DOHH2 (cell line): Measurements from ENCODE around the gene SGPL1.

ENCODE experiments used
- EZH2phosphoT487 ChIP-seq: fragments of 200-600 bp; sonication (generic); IDR thresholded peaks from 2 replicates; pipeline ENCODE4 v1.6.1; 2017; ENCODE audit warnings: borderline replicate concordance, mild to moderate bottlenecking, antibody characterized with exemption, low read length, moderate library complexity, mixed read lengths
- TF ChIP-seq, protein P1 (sequence below): fragments of 200-600 bp; sonication (generic); IDR thresholded peaks from one replicate; pipeline ENCODE4 v1.5.1; 2014; ENCODE audit warnings: antibody characterized with exemption, mild to moderate bottlenecking, low read depth, low read length; ENCODE audit not compliant: poor library complexity, severe bottlenecking

DNA sequence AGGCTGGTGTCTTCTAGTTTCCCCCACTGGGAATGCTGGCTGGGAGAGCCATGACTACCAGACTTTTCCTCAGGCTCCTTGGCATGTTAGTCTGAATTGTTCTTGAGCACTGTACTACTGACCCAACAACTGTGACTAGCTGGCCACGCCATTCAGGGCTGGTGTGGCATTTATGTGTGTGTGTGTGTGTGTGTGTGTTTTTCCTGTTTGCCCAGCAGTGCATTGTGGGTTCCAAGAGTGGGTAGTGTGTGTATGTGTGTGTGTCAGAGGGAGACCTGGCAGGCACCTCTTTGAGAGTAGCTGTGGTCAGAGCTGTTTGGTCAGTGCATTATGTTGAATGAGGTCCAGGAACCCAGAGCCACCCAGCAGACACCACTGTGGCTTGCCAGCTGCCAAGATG lies 63.5 kb downstream of the SGPL1 start:
- TF ChIP-seq, protein P1, sequence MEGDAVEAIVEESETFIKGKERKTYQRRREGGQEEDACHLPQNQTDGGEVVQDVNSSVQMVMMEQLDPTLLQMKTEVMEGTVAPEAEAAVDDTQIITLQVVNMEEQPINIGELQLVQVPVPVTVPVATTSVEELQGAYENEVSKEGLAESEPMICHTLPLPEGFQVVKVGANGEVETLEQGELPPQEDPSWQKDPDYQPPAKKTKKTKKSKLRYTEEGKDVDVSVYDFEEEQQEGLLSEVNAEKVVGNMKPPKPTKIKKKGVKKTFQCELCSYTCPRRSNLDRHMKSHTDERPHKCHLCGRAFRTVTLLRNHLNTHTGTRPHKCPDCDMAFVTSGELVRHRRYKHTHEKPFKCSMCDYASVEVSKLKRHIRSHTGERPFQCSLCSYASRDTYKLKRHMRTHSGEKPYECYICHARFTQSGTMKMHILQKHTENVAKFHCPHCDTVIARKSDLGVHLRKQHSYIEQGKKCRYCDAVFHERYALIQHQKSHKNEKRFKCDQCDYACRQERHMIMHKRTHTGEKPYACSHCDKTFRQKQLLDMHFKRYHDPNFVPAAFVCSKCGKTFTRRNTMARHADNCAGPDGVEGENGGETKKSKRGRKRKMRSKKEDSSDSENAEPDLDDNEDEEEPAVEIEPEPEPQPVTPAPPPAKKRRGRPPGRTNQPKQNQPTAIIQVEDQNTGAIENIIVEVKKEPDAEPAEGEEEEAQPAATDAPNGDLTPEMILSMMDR = no peak
- no peak for TF ChIP-seq EZH2phosphoT487
